Naive thymus-derived CD4-positive, alpha-beta T cell (primary cell): ENCODE measurements around the gene PLEKHA4. TPM values are rescaled to one million over a fixed set of nuclear protein-coding genes. Genes with fewer than 3 reads are reported as not detected.
"Not testable (repeated sequence)": the region's sequence is repeated elsewhere in the genome, so short reads cannot be mapped to it uniquely, and the experiment has no call there.

Experiments used
- ATAC-seq: fragments of 150-1000 bp; cut with Tn5 transposase; 2 replicates; pipeline ENCODE4 v1.10.0; 2021; ENCODE audit warnings: mild to moderate bottlenecking, moderate library complexity
- CTCF ChIA-PET: fragments of 350-600 bp; sonication (Branson Sonifier 250); formaldehyde crosslinking; loops from one replicate; lab custom pipeline; 2021; ENCODE audit warnings: antibody characterized with exemption; lab: Charles Lee
- POLR2A ChIA-PET: fragments of 350-600 bp; sonication (Branson Sonifier 250); formaldehyde crosslinking; loops from one replicate; lab custom pipeline; 2021; ENCODE audit warnings: antibody characterized with exemption, inconsistent platforms; lab: Charles Lee
- DNase-seq, 9 donors: peaks; one replicate each; pipeline versions ENCODE4 v3.0.0 to v3.0.0-alpha.2; 2020 to 2022; ENCODE audit warnings: mixed read lengths in 1 of 9
- H3K27ac ChIP-seq: one replicate; pipeline ENCODE4 v1.7.0; 2013; ENCODE audit warnings: mild to moderate bottlenecking, low read depth, low read length, moderate library complexity
- H3K27me3 ChIP-seq, 2 donors: one replicate each; pipeline ENCODE4 v1.7.0; 2013; ENCODE audit warnings: low read length in 2 of 2, mild to moderate bottlenecking in 2 of 2, moderate library complexity in 2 of 2; ENCODE audit not compliant: control insufficient read depth in 2 of 2, insufficient read depth in 2 of 2
- H3K36me3 ChIP-seq, 3 experiments: 1 replicate in 2 of 3; 2 replicates in 1 of 3; pipeline ENCODE4 v1.7.0; 2013; ENCODE audit warnings: low read length in 3 of 3, mild to moderate bottlenecking in 3 of 3, moderate library complexity in 1 of 3; ENCODE audit not compliant: insufficient read depth in 3 of 3, control insufficient read depth in 2 of 3
- H3K4me1 ChIP-seq, 2 donors: one replicate each; pipeline ENCODE4 v1.7.0; 2013; ENCODE audit warnings: low read length in 2 of 2, mild to moderate bottlenecking in 2 of 2, moderate library complexity in 1 of 2; ENCODE audit not compliant: control insufficient read depth in 2 of 2, insufficient read depth in 2 of 2
- H3K4me3 ChIP-seq: 2 replicates; pipeline ENCODE4 v1.7.0; 2013; ENCODE audit warnings: mild to moderate bottlenecking, low read length
- H3K9me3 ChIP-seq, 3 experiments: 1 replicate in 2 of 3; 2 replicates in 1 of 3; pipeline ENCODE4 v1.7.0; 2013; ENCODE audit warnings: low read length in 3 of 3; ENCODE audit not compliant: control insufficient read depth in 2 of 3
- H3K27ac Mint-ChIP-seq, 9 donors: one replicate each; pipeline ENCODE4 v1.8.0; 2020 to 2022; ENCODE audit warnings: mixed read lengths in 9 of 9, mild to moderate bottlenecking in 8 of 9, moderate library complexity in 5 of 9, inconsistent platforms in 2 of 9
- H3K27me3 Mint-ChIP-seq, 5 donors: one replicate each; pipeline ENCODE4 v1.8.0; 2021 to 2022; ENCODE audit warnings: mixed read lengths in 5 of 5, mild to moderate bottlenecking in 1 of 5
- H3K36me3 Mint-ChIP-seq, 5 donors: one replicate each; pipeline ENCODE4 v1.8.0; 2020 to 2022; ENCODE audit warnings: mixed read lengths in 5 of 5, mild to moderate bottlenecking in 3 of 5, inconsistent platforms in 1 of 5
- H3K4me1 Mint-ChIP-seq, 7 donors: one replicate each; pipeline ENCODE4 v1.8.0; 2020 to 2022; ENCODE audit warnings: mixed read lengths in 7 of 7, mild to moderate bottlenecking in 3 of 7, inconsistent platforms in 1 of 7
- H3K4me3 Mint-ChIP-seq, 10 donors: one replicate each; pipeline ENCODE4 v1.8.0; 2020 to 2022; ENCODE audit warnings: mild to moderate bottlenecking in 10 of 10, mixed read lengths in 10 of 10, moderate library complexity in 6 of 10, inconsistent platforms in 2 of 10
- H3K9me3 Mint-ChIP-seq, 11 donors: one replicate each; pipeline ENCODE4 v1.8.0; 2020 to 2022; ENCODE audit warnings: mixed read lengths in 11 of 11, mild to moderate bottlenecking in 4 of 11, inconsistent platforms in 1 of 11, moderate library complexity in 1 of 11
- intact Hi-C, 2 donors: fragments of 100-400 bp; cut with micrococcal nuclease; formaldehyde crosslinking; loops; one replicate each; pipeline ENCODE4 v1.15.1; 2023
- polyA plus RNA-seq, 2 donors: library from polyadenylated mRNA; unstranded; fragments of 300-500 nt; fragmentation: Illumina TruSeq; gene quantifications; one replicate each; pipeline ENCODE4 v1.2.3, GENCODE V29; 2021
- total RNA-seq, 6 experiments: library from RNA in 5 of 6; stranded (reverse) in 5 of 6; gene quantifications; 1 replicate in 5 of 6; 2 replicates in 1 of 6; pipeline ENCODE4 v1.2.3 and lab custom pipeline; 2021 to 2026

Gene PLEKHA4
- total and polyA plus RNA-seq, 7 experiments from 2014 or later = 2.1 to 7.4 (median 4.0) TPM

- Mint-ChIP-seq H3K9me3 (peaks cover 0 to 12% (median 0%) of the 10 kb centered on the region in 11 donors), H3K36me3 (peaks cover 0 to 32% (median 13%) of the 10 kb centered on the region in 5 donors), H3K4me3 (peak within 1 kb of the TSS; percentile 94 to 100 (median 98)), H3K4me1 (peaks cover 31 to 51% (median 41%) of the 10 kb centered on the region in 7 donors), H3K27me3 (peaks cover 0 to 14% (median 0%) of the 10 kb centered on the region in 5 donors), H3K27ac (peak within 1 kb of the TSS; percentile 94 to 100 (median 99))
- Histone ChIP-seq H3K9me3 (no peaks in the 10 kb centered on the region), H3K4me3 (peak within 1 kb of the TSS; percentile 86), H3K27ac (peak within 1 kb of the TSS; percentile 99), H3K27me3 (no peaks in the 10 kb centered on the region), H3K36me3 (peaks cover 0 to 33% (median 0%) of the 10 kb centered on the region in 3 experiments), H3K4me1 (peaks cover 34 to 36% of the 10 kb centered on the region in 2 donors)
- peak; percentile 96 to 99 (median 98) for DNase-seq
- ATAC-seq = peak; percentile 58
- intact Hi-C loops = loop anchor here (1.0 to 5.0 kb wide), 10 partner anchors 14 to 1760 kb away; partner anchors contain the start of genes DHDH (in 2 of the 2), FTL (in 1 of the 2), GYS1 (in 1 of the 2) and PNKP (in 1 of the 2)
- ChIA-PET POLR2A (interaction anchor here (0.6 to 2.3 kb wide), 14 partner anchors 9 to 121 kb away, joined by 3 to 12 read pairs (median 4); partner anchors contain the start of genes DHDH, NUCB1 and RUVBL2), CTCF (interaction anchor here (1.1 to 4.9 kb wide), 2 partner anchors 28 to 99 kb away, joined by 4 to 16 read pairs; partner anchors contain the start of gene NUCB1)
Measured at GRCh38 chr19:48872182-48872883, 3.9 kb upstream of the PLEKHA4 start, which contains the start of gene PPP1R15A. TSS of gene PPP1R15A (plus strand) at chr19:48872421. CDS start at chr19:48873234, 813 bp downstream.

GRCh38 chr19:48871471-48872181, 3.2 kb upstream of the PLEKHA4 start:
- H3K36me3 Mint-ChIP-seq = peaks cover 0 to 32% (median 13%) of the 10 kb centered on the region in 5 donors
- peak overlapping the region; percentile 94 to 100 (median 99) for H3K27ac Mint-ChIP-seq
- intact Hi-C loops = loop anchor here (1.0 to 5.0 kb wide), 10 partner anchors 13 to 1759 kb away; partner anchors contain the start of genes DHDH (in 2 of the 2), FTL (in 1 of the 2), GYS1 (in 1 of the 2) and PNKP (in 1 of the 2)
- ChIA-PET POLR2A (interaction anchor here (0.6 to 2.3 kb wide), 12 partner anchors 10 to 122 kb away, joined by 3 to 12 read pairs (median 4); partner anchors contain the start of genes NUCB1 and RUVBL2), CTCF (interaction anchor here (1.1 to 4.9 kb wide), 2 partner anchors 28 to 99 kb away, joined by 4 to 16 read pairs; partner anchors contain the start of gene NUCB1)
- H3K36me3 ChIP-seq = peaks cover 0 to 33% (median 0%) of the 10 kb centered on the region in 3 experiments
- peak overlapping the region; percentile 86 for H3K4me3 ChIP-seq
- H3K4me1 ChIP-seq = peaks cover 34 to 36% of the 10 kb centered on the region in 2 donors
- not testable (repeated sequence) for DNase-seq, H3K9me3 ChIP-seq, H3K27me3 ChIP-seq, ATAC-seq
- H3K4me3 Mint-ChIP-seq = peak overlapping the region; percentile 94 to 100 (median 98)
- H3K27ac ChIP-seq = peak overlapping the region; percentile 99
- H3K27me3 Mint-ChIP-seq = peaks cover 0 to 19% (median 0%) of the 10 kb centered on the region in 5 donors
- peaks cover 0 to 12% (median 0%) of the 10 kb centered on the region in 11 donors for H3K9me3 Mint-ChIP-seq
- H3K4me1 Mint-ChIP-seq = peaks cover 31 to 48% (median 41%) of the 10 kb centered on the region in 7 donors

- ChIA-PET CTCF (interaction anchor here (0.6 kb wide), 1 partner anchor 131 kb away, joined by 5 read pairs; no protein-coding TSS in a partner anchor), POLR2A (no interaction called here)
- ATAC-seq (no peak), DNase-seq (no peak)
- Histone ChIP-seq H3K4me1 (peaks cover 20 to 26% of the 10 kb centered on the region in 2 donors), H3K4me3 (no peak overlapping the region), H3K27me3 (no peaks in the 10 kb centered on the region), H3K9me3 (no peaks in the 10 kb centered on the region), H3K36me3 (peaks cover 0 to 21% (median 0%) of the 10 kb centered on the region in 3 experiments), H3K27ac (no peak overlapping the region)
- Mint-ChIP-seq H3K27ac (no peak overlapping the region), H3K4me3 (no peak overlapping the region), H3K36me3 (peaks cover 0 to 19% (median 8%) of the 10 kb centered on the region in 5 donors), H3K4me1 (peaks cover 23 to 33% (median 27%) of the 10 kb centered on the region in 7 donors), H3K9me3 (peaks cover 0 to 5% (median 0%) of the 10 kb centered on the region in 11 donors), H3K27me3 (peaks cover 0 to 21% (median 0%) of the 10 kb centered on the region in 5 donors)
- intact Hi-C loops = loop anchor here in 1 of 2 donors (5.0 kb wide), 1 partner anchor 62 kb away; the partner anchor contains the start of gene DHDH
Measured at GRCh38 chr19:48870048-48870447, 1.6 kb upstream of the PLEKHA4 start.

GRCh38 chr19:48867746-48868113, 687 bp downstream of the PLEKHA4 start:
- DNase-seq (no peak), ATAC-seq (no peak)
- H3K9me3 ChIP-seq = no peaks in the 10 kb centered on the region
- Mint-ChIP-seq H3K4me1 (peaks cover 5 to 11% (median 6%) of the 10 kb centered on the region in 7 donors), H3K4me3 (no peak overlapping the region), H3K27ac (no peak overlapping the region), H3K36me3 (peaks cover 0 to 3% (median 0%) of the 10 kb centered on the region in 5 donors), H3K9me3 (peaks cover 0 to 5% (median 0%) of the 10 kb centered on the region in 11 donors), H3K27me3 (peaks cover 0 to 20% (median 0%) of the 10 kb centered on the region in 5 donors)
- intact Hi-C loops = no loop called here
- H3K27ac ChIP-seq = no peak overlapping the region
- H3K36me3 ChIP-seq = peaks cover 0 to 5% (median 0%) of the 10 kb centered on the region in 3 experiments
- ChIA-PET POLR2A (no interaction called here), CTCF (no interaction called here)
- H3K27me3 ChIP-seq = no peaks in the 10 kb centered on the region
- H3K4me1 ChIP-seq = peaks cover 0 to 4% of the 10 kb centered on the region in 2 donors
- no peak overlapping the region for H3K4me3 ChIP-seq

GRCh38 chr19:48867123-48867745, 1.2 kb downstream of the PLEKHA4 start:
- H3K4me3 ChIP-seq = no peak overlapping the region
- no peak for ATAC-seq
- Mint-ChIP-seq H3K4me3 (no peak overlapping the region), H3K27me3 (peaks cover 0 to 16% (median 0%) of the 10 kb centered on the region in 5 donors), H3K27ac (no peak overlapping the region), H3K36me3 (no peaks in the 10 kb centered on the region), H3K9me3 (peaks cover 0 to 1% (median 0%) of the 10 kb centered on the region in 11 donors), H3K4me1 (peaks cover 4 to 8% (median 4%) of the 10 kb centered on the region in 7 donors)
- H3K36me3 ChIP-seq = peaks cover 0 to under 1% (median 0%) of the 10 kb centered on the region in 3 experiments
- H3K27ac ChIP-seq = no peak overlapping the region
- ChIA-PET CTCF (no interaction called here), POLR2A (no interaction called here)
- no peaks in the 10 kb centered on the region for H3K27me3 ChIP-seq
- H3K4me1 ChIP-seq = peaks cover 0 to 4% of the 10 kb centered on the region in 2 donors
- no peak for DNase-seq
- H3K9me3 ChIP-seq = no peaks in the 10 kb centered on the region
- intact Hi-C loops = no loop called here
